LNCaP clone FGC (cell line): ENCODE measurements around the gene APLP1.
"Not testable (repeated sequence)": the region's sequence is repeated elsewhere in the genome, so short reads cannot be mapped to it uniquely, and the experiment has no call there.

Source experiments
- DNase-seq: peaks from one replicate; pipeline ENCODE4 v3.0.0-alpha.2; 2011; ENCODE audit warnings: low read depth
- H3K4me3 ChIP-seq: 2 replicates; pipeline ENCODE4 v1.5.1; 2011; ENCODE audit warnings: mild to moderate bottlenecking, low read depth, low read length, control low read depth
- CTCF ChIP-seq: IDR thresholded peaks from 2 replicates; pipeline ENCODE4 v1.5.1; 2012; ENCODE audit warnings: mild to moderate bottlenecking; ENCODE audit not compliant: control insufficient read depth, insufficient read depth; ENCODE audit errors: extremely low read depth

APLP1 gene

GRCh38 chr19:35860818-35861639 is 7.3 kb upstream of the APLP1 start:
- no peak for DNase-seq
- no peak overlapping the region for H3K4me3 ChIP-seq
- no peak for TF ChIP-seq CTCF

GRCh38 chr19:35861640-35862160 is 6.7 kb upstream of the APLP1 start:
- DNase-seq, result no peak
- TF ChIP-seq CTCF, result no peak
- H3K4me3 ChIP-seq, result no peak overlapping the region

- H3K4me3 ChIP-seq, result no peak overlapping the region
- no peak for DNase-seq
- TF ChIP-seq CTCF, result no peak
Observed at GRCh38 chr19:35862528-35862927, 5.8 kb upstream of the APLP1 start.

GRCh38 chr19:35863018-35863417 is 5.4 kb upstream of the APLP1 start:
- H3K4me3 ChIP-seq, result no peak overlapping the region
- no peak for DNase-seq
- no peak for TF ChIP-seq CTCF

- DNase-seq, result no peak
- TF ChIP-seq CTCF, result no peak
- peak overlapping the region; percentile 53 for H3K4me3 ChIP-seq
Observed at GRCh38 chr19:35868823-35869326, 501 bp downstream of the APLP1 start.

- no peak for TF ChIP-seq CTCF
- peak; percentile 68 for DNase-seq
- H3K4me3 ChIP-seq, result peak overlapping the region; percentile 53
Observed at GRCh38 chr19:35869327-35870123, 1.2 kb downstream of the APLP1 start.

- peak overlapping the region; percentile 10; the same call in 1 of the 2 replicates for H3K4me3 ChIP-seq
- DNase-seq, result not testable (repeated sequence)
Observed at GRCh38 chr19:35870124-35870736, 1.9 kb downstream of the APLP1 start.
